Muscle of back (tissue), 11 donors: Measurements from ENCODE around the gene JAML. TPM values are rescaled to one million over a fixed set of nuclear protein-coding genes. Genes with fewer than 3 reads are reported as not detected.

Experiments used
- DNase-seq, 3 donors: peaks; one replicate each; pipeline versions ENCODE4 v3.0.0 to v3.0.0-alpha.2; 2013
- polyA plus RNA-seq, 10 donors: library from polyadenylated mRNA; unstranded; fragments of 120-200 nt; gene quantifications; one replicate each; pipeline ENCODE4 v1.2.1, GENCODE V29; 2013; ENCODE audit not compliant: insufficient read length in 10 of 10

JAML gene
- polyA plus RNA-seq, 10 donors, result 1.4 to 6.4 (median 3.0) TPM

DNA sequence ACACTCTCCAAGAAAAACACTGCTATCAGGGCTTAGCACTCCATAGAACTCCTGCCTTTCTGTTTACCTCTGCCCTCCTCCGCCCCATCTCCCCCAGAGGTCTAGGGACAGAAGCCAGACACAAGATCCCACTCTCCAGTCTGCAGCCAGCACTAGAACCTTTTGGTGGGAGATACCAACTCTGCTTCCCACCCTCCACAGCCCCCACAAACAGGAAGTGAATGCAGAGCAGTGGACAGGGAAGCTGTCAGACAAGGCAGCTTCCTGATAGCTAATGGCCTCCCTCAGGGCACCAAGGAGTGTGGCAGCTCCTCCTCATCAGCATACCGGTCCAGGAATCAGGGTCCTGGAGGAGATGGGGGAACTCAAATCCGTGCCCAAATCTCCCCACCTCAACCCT lies 77.3 kb downstream of the JAML start:
- no peak for DNase-seq

DNA sequence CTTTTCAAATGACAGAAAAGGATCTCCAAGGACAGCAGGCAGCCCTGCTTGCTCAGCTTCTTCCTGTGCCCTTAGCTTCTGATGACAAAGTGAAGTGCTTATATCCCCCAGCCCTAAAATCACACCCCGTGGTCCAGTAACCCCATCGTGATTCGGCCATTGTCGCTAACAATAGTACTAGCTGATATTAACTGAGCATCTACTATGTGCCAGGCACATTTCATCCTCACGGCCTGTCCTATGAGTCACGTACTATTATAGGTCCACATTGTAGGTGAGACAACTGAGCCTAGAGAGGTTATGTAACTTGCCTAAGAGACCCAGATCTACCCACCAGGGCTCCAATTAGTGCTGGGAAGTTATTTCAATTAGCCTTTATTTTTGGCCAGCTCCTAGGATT lies 78.3 kb downstream of the JAML start:
- no peak for DNase-seq

DNA sequence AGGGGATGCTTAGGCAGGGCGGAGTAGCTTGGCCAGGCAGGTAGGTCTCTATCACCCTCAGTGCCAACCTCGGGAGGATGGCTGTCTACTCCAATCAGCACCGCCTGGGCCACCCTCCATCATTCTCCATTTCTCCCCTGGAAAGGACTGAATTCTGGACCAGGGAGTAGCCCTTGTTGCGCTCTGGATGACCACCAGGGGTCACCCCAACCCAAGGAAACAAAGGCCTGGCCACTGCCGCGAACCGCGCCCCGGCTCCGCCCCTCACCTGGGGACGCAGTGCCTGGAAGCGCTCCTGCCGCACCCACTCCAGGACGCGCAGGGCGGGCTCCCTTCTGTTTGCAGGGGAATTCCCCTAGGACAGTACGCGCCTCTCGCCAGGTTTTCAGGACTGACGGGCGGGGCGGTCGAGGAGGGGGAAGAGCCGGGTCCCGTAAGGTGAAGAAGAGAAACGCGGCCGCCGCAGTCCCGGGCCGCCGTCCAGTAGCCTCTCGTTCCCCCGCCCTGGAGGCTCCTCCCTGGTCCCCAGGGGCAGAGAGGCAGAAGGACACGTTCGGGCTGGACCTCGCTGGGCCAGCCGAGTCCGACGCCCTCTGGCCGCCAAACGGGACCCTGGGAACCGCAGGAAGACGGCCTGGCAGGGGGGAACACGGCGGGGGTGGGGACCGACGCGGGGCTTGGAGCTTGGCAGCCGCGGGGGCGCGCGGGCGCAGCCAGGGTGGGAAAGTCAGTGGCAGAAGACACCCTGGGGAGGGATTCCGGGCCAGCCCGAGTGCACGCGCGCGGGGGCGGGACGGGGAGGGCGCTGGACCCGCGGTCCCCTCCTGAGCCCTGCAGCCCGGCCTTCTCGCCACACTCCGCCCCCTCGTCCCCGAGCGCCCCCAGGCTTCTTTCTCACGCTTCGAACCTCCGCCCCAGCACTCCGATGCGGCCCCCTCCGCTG lies 79.3 kb downstream of the JAML start:
- DNase-seq, result peak; percentile 57 to 88 (median 77)

DNA sequence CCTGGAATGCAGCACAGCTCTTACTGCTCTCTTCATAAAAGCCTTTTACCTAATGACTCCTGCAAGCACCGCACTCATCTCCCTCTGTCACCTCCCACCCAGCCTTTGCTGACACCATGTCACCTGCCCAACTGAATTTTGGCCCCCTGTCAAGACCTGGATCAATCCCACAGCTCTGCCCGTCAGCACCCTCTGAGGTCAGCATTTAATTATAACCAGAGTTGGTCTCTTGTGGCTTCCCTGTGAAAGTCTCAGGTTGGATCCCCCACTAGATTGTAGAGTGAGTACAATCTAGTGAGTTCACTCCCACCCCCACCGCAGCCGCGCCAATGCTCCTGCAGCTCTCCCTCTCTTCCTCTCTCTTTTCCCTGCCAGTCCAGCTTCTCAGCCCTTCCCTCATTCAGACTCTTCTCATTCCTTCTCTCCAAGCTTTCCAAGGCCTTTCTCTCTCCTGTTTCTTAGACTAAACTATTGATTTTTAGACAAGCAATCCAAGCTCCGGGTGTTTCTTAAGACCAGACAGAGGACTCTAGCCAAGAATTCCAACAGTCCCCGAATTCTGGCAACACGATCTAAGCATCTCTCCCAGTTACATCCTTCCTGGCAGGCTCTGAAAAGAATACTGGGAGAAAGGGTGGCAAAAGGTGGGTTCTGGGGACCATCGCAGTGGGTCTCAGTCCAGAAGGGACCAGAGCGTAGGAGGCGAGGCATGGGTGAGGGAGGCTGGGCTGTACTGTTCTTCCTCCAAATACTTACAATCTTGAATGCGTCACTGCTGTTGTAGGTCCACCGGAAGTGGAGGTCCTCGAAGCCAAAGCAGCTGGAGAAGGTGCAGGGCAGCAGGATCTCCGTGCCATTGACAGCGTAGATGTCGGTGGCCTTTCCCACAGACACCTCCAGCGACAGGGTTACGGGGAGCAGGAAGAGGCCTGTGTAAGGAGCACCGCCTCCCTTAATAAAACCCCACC lies 80.2 kb downstream of the JAML start:
- peak in 1 of 3 donors; percentile 39 for DNase-seq

Other genes starting within 250 kb of the JAML start
- gene IL10RA, start 238.6 kb downstream of the JAML start, polyA plus RNA-seq, result 10 to 100 TPM in 1 of 10 donors, 1 to 10 TPM in 9; 3.7 to 13.4 (median 4.4) TPM
- gene TMPRSS4, start 147.9 kb downstream of the JAML start, polyA plus RNA-seq, result 1 to 10 TPM in 1 of 10 donors, under 1 TPM in 9; 0.04 to 1.3 (median 0.14) TPM
- under 1 TPM in 7 of 10 donors, not detected in 3; 0.05 to 0.28 (median 0.17) TPM for gene SMIM35, start 138.0 kb downstream of the JAML start, polyA plus RNA-seq
- gene SCN4B, start 72.2 kb downstream of the JAML start, polyA plus RNA-seq, result 1 to 10 TPM; 2.2 to 6.1 (median 3.4) TPM
- gene SCN2B, start 48.4 kb downstream of the JAML start, polyA plus RNA-seq, result 1 to 10 TPM; 2.5 to 7.0 (median 5.0) TPM
- gene MPZL3, start 27.4 kb upstream of the JAML start, polyA plus RNA-seq, result 1 to 10 TPM in 3 of 10 donors, under 1 TPM in 7; 0.42 to 1.3 (median 0.72) TPM
- gene MPZL2, start 39.3 kb upstream of the JAML start, polyA plus RNA-seq, result 1 to 10 TPM in 8 of 10 donors, under 1 TPM in 2; 0.71 to 9.6 (median 1.6) TPM
- 10 to 100 TPM in 1 of 10 donors, 1 to 10 TPM in 1, under 1 TPM in 8; 0.20 to 26.8 (median 0.59) TPM for gene CD3E, start 79.7 kb upstream of the JAML start, polyA plus RNA-seq
- gene CD3D, start 117.7 kb upstream of the JAML start, polyA plus RNA-seq, result 10 to 100 TPM in 1 of 10 donors, 1 to 10 TPM in 1, under 1 TPM in 2, not detected in 6; 0.29 to 16.5 (median 1.5) TPM
- 1 to 10 TPM in 2 of 10 donors, under 1 TPM in 7, not detected in 1; 0.14 to 5.4 (median 0.31) TPM for gene CD3G, start 119.3 kb upstream of the JAML start, polyA plus RNA-seq
- 10 to 100 TPM; 16.4 to 28.0 (median 23.8) TPM for gene UBE4A, start 134.6 kb upstream of the JAML start, polyA plus RNA-seq
- gene ATP5MG, start 176.6 kb upstream of the JAML start, polyA plus RNA-seq, result 100 to 1,000 TPM; 318 to 455 (median 363) TPM
- 10 to 100 TPM; 22.6 to 34.0 (median 28.4) TPM for gene KMT2A, start 211.5 kb upstream of the JAML start, polyA plus RNA-seq